HS-27A (cell line): ENCODE data around the gene ITGAD.
A peak's percentile ranks its signal among the peaks of the same experiment; 100 is the strongest.

Experiments
- DNase-seq: peaks from one replicate; pipeline ENCODE4 v3.0.0-alpha.2; 2012; ENCODE audit warnings: low read depth, missing footprints

ITGAD gene

DNA sequence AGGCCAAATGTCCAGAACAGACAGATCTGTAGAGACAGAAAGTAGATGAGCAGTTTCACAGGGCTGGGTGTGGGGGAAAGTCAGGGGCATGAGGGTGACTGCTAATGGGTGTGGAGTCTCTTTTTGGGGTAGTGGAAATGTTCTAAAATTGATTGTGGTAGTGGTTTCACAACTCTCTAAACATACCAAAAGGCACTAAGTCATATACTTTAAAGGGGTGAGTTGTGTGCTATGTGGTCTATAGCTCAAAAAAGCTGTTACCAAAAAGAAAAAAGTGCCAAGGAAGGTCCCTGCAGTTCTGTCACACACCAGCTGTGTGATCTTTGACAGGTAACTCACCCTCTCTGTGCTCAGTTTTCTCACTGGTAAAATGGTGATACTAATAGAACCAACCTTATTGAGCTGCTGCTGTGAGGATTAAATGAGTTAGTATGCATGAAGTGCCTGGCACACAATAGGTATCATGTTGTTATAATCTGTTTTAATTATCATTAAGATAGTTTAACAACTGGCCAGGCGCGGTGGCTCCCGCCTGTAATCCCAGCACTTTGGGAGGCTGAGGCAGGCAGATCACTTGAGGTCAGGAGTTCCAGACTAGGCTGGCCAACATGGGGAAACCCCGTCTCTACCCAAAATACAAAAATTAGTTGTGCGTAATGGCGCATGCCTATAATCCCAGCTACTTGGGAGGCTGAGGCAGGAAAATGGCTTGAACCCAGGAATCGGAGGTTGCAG lies 27.8 kb upstream of the ITGAD start:
- DNase-seq = no peak

DNA sequence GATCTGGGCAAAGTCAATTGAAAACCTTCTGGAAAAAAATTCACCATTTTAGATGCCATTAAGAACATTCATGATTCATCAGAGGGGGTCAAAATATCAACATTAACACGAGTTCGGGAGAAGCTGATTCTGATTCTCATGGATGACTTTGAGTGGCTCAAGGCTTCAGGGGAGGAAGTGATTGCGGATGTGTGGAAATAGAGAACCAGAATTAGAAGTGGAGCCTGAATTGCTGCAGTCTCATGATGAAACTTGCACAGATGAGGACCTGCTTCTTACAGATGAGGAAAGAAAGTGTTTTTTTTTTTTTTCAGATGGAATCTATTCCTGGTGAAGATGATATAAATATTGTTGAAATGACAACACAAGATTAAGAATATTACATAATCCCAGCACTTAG lies 25.3 kb upstream of the ITGAD start:
- DNase-seq = no peak

GRCh38 chr16:31371008-31371407 lies 22.1 kb upstream of the ITGAD start:
- no peak for DNase-seq

GRCh38 chr16:31371619-31372484 lies 21.3 kb upstream of the ITGAD start:
- no peak for DNase-seq

DNA sequence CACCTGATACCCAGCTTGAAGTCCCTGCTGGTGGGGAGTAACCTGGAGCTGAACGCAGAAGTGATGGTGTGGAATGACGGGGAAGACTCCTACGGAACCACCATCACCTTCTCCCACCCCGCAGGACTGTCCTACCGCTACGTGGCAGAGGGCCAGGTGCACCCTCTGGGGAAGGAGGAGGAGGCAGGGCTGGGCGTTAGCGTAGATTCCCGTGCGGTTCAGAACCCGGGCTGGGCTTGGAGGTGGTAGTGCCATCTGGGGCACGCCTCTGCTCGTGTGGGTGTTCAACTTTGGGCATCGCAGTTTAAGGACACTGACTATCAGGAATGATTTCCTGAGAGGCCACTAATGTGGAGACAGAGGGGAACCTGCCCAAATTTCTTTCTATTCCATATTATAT lies 19.9 kb upstream of the ITGAD start:
- no peak for DNase-seq

DNA sequence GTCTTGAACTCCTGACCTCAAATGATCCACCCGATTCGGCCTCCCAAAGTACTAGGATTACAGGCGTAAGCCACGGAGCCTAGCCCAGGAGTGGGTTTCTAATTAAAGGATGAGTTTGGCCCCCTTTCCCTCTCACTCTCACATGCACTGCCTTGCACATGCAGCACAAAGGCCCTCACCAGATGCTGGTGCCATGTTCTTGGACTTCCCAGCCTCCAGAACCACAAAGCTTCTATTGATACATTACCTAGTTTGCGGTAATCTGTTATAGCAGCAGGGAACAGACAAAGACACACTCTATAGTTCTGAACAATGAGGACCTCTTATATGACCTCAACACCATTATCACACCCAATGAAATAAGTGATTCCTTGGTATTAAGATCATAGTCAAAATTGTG lies 17.9 kb upstream of the ITGAD start:
- no peak for DNase-seq

GRCh38 chr16:31376705-31377104 lies 16.4 kb upstream of the ITGAD start:
- no peak for DNase-seq

- no peak for DNase-seq
Measured at GRCh38 chr16:31377210-31377903, 15.8 kb upstream of the ITGAD start.

GRCh38 chr16:31380201-31380600 lies 12.9 kb upstream of the ITGAD start:
- DNase-seq = no peak

- no peak for DNase-seq
Measured at GRCh38 chr16:31382485-31383161, 10.5 kb upstream of the ITGAD start.

- DNase-seq = no peak
Measured at GRCh38 chr16:31385680-31386079, 7.5 kb upstream of the ITGAD start.

- no peak for DNase-seq
Measured at GRCh38 chr16:31386157-31386984, 6.8 kb upstream of the ITGAD start.

GRCh38 chr16:31388535-31388934 lies 4.6 kb upstream of the ITGAD start:
- no peak for DNase-seq

DNA sequence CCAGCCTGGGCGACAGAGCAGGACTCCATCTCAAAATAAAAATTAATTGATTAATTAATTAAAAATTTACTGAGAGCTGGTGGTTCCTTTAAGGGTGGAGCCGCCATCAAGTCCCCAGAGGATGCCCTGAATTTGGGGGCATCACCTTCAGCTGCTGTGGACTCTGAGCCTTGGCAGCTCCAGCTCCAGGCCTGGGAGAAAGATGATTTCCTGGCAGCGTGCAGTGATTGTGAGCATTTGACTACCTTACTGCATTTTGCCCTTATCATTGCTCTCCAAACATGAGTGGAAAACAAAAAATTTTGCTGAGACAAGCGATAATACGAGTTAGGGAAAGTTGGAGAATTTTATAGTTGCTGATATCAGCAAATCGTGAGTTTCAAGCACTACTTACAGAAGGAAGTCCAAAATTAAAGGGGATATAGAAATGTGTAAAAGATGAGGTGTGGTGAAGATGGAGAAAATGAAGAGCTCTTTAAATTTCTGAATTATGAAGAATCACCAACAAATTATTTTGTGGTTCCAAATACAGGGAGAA lies 2.6 kb upstream of the ITGAD start:
- DNase-seq = no peak

- DNase-seq = no peak
Measured at GRCh38 chr16:31395647-31396046, 2.5 kb downstream of the ITGAD start.

DNA sequence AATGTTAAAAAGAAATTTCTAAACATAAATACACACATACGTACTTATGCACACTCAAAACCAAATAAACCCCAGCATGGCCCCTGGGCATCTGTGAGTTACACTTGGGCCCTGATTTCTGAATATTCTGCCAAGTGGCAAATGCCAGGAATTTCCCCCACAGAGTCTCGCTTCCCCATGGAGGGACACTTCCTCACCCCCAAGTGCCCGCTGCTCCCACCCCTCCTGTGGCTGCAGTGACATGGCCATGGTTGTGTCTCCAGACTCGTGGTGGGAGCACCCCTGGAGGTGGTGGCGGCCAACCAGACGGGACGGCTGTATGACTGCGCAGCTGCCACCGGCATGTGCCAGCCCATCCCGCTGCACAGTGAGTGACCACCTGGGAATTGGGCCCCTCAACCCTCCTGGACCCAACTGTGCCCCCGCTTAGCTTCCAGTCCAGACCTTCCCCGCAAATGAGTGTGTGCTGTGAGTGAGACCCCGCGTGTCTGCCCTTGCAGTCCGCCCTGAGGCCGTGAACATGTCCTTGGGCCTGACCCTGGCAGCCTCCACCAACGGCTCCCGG lies 4.0 kb downstream of the ITGAD start:
- no peak for DNase-seq

DNA sequence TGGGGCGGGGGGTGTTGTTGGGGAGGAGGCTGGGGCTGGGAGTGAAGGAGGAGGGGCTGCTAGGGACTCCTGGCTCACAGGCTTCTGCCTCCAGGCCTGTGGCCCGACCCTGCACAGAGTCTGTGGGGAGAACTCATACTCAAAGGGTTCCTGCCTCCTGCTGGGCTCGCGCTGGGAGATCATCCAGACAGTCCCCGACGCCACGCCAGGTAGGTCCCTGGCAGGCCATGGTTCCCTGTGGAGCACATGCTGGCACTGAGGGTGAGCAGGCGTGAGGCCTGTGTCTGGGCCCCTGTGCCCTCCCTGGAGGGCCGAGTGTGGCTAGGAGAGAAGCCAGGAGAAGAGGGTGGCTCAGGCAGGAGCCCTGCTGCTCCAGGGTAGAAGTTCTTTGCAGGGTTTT lies 4.6 kb downstream of the ITGAD start:
- no peak for DNase-seq

- DNase-seq = no peak
Measured at GRCh38 chr16:31400191-31400590, 7.1 kb downstream of the ITGAD start.

DNA sequence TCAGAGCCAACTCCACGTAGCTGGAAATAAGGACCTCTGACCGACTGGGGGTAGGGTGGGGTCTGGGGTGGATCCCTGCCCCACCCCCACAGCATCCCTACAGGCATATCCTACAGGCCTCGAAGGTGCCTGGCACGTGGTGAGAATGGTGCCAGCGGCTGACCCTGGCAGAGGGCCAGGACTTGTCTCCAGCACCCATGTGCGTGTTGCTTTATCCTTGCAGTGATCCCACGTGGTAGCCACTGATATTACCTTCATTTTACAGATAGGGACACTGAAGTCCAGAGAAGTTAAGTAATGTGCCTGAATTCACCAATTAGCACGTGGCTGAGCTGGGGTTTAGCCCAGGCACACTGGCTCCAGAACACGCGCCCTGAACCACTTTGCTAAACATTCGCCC lies 8.3 kb downstream of the ITGAD start:
- no peak for DNase-seq

DNA sequence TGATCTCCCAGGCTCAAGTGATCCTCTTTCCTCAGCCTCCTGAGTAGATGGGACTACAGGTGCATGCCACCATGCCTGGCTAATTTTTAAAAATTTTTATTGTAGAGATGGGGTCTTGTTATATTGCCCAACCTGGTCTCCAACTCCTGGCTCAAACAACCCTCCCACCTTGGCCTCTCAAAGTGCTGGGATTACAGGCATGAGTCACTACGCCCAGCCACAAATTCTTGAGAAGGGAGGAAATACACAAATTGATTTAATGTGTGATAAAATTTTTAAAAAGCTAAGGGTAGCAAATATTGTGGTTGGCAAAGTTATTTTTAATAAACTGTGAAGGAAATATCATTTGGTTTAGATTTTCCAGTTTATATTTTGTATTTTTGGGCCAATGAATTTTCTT lies 9.6 kb downstream of the ITGAD start:
- DNase-seq = peak; percentile 31
